Gastroesophageal sphincter (tissue), 3 donors: ENCODE data around the gene ANAPC2.

Experiments used
- CTCF ChIP-seq, 4 experiments: fragments of 200-600 bp in 2 of 4; fragments of 450-650 bp in 2 of 4; sonication (generic) in 1 of 4; IDR thresholded peaks; one replicate each; pipeline ENCODE4 v1.5.1; 2017 to 2019; ENCODE audit warnings: antibody characterized with exemption in 4 of 4, mild to moderate bottlenecking in 2 of 4, moderate library complexity in 2 of 4
- POLR2A ChIP-seq, 2 donors: fragments of 450-650 bp; IDR thresholded peaks; one replicate each; pipeline ENCODE4 v1.6.1; 2017; ENCODE audit warnings: antibody characterized with exemption in 2 of 2, mild to moderate bottlenecking in 2 of 2, moderate library complexity in 1 of 2

DNA sequence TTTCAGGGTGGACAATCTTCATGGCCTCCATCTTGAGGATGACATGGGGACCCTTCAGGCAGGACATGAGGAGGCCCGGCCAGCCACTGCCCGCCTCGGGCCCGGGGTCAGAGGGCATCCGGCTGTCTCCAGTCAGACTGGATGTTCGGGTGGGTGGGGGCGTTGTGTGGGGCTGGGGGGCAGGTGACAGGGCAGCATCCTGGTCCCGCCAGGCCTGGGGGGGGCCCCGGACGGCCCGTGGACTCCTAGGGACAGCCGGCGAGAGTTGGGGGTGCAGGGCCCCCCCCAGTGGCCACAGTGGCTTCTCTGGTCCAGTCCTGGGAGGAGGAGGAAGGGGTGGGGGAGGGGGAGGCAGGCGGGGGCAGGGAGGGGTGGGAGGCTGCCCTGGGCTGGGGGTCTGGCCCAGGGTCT, 32.7 kb upstream of the ANAPC2 start:
- TF ChIP-seq CTCF (IDR thresholded peaks at IDR 0.05) (no peak), POLR2A (IDR thresholded peaks at IDR 0.05) (no peak)
